Prostate gland (tissue), 2 donors: ENCODE results near the gene SHROOM3. TPM values are rescaled to one million over a fixed set of nuclear protein-coding genes. Genes with fewer than 3 reads are reported as not detected.

Experiments used
- DNase-seq: peaks from one replicate; pipeline ENCODE4 v3.0.0-alpha.2; 2019; ENCODE audit warnings: low spot score
- H3K27ac ChIP-seq, 2 donors: fragments of 200-600 bp; sonication (generic); 2 replicates each; pipeline ENCODE4 v1.5.1; 2017 to 2019
- H3K27me3 ChIP-seq: fragments of 200-600 bp; sonication (generic); replicated peaks from 2 replicates; pipeline ENCODE4 v1.5.1; 2019; ENCODE audit not compliant: insufficient read depth
- H3K36me3 ChIP-seq, 2 donors: fragments of 200-600 bp; sonication (generic); 1 replicate in 1 of 2; 2 replicates in 1 of 2; pipeline versions ENCODE4 v1.5.1 to v1.8.1; 2017 to 2019
- H3K4me1 ChIP-seq: fragments of 200-600 bp; sonication (generic); replicated peaks from 2 replicates; pipeline ENCODE4 v1.5.1; 2019
- H3K4me3 ChIP-seq, 2 donors: fragments of 200-600 bp; sonication (generic); 2 replicates each; pipeline ENCODE4 v1.5.1; 2017 to 2019
- H3K9me3 ChIP-seq: fragments of 200-600 bp; sonication (generic); 2 replicates; pipeline ENCODE4 v1.5.1; 2017
- POLR2A ChIP-seq: fragments of 450-650 bp; IDR thresholded peaks from one replicate; pipeline ENCODE4 v1.6.1; 2016; ENCODE audit warnings: antibody characterized with exemption, mild to moderate bottlenecking
- POLR2AphosphoS5 ChIP-seq: sonication (generic); formaldehyde crosslinking; IDR thresholded peaks from one replicate; pipeline ENCODE4 v1.6.1; 2017; ENCODE audit warnings: antibody characterized with exemption
- WGBS: methylation state at CpG from one replicate; pipeline ENCODE4 v1.1.5; 2018; 5-methylcytosine and 5-hydroxymethylcytosine counted together
- intact Hi-C: fragments of 100-400 bp; cut with DNase I; formaldehyde crosslinking; loops from one replicate; pipeline ENCODE4 v1.14.2; 2022
- total RNA-seq, 2 donors: library from RNA; depleted of rRNA; stranded (reverse); fragments of >200 nt; gene quantifications; one replicate each; pipeline ENCODE4 v1.1.0, GENCODE V29; 2016
- TF ChIP-seq, protein P1 (sequence below), 4 experiments: fragments of 200-600 bp in 2 of 4; fragments of 450-650 bp in 2 of 4; sonication (generic) in 2 of 4; IDR thresholded peaks; 1 replicate in 3 of 4; 2 replicates in 1 of 4; pipeline ENCODE4 v1.5.1; 2016 to 2019; ENCODE audit warnings: antibody characterized with exemption in 4 of 4, mild to moderate bottlenecking in 2 of 4, moderate library complexity in 2 of 4

The SHROOM3 gene
- total RNA-seq, 2 donors from 2014 or later, result 107 to 137 TPM

DNA sequence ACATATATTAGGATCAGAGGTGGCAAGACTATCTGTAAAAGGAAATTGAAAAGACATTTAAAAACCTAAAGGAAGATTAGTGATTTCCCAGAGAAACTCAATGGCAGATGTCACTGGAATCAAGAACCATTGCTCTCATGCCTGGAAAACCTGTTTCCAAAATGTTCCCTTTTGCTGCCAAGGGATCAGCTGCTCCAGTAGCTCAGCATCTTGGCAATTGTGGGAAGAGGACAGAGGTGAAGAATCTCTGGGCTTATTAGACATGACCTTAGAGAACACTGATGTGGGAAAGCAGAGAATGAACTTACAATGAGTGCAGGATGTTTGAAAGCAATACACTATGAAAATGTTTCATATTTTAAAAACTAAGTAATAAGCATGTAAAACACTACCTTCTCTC lies 98.3 kb downstream of the SHROOM3 start:
- H3K4me3 ChIP-seq, result no peak overlapping the region
- H3K27ac ChIP-seq, result no peak overlapping the region
- H3K4me1 ChIP-seq, result no peaks in the 10 kb centered on the region
- H3K27me3 ChIP-seq, result no peaks in the 10 kb centered on the region
- no peak for TF ChIP-seq POLR2AphosphoS5
- TF ChIP-seq, protein P1, sequence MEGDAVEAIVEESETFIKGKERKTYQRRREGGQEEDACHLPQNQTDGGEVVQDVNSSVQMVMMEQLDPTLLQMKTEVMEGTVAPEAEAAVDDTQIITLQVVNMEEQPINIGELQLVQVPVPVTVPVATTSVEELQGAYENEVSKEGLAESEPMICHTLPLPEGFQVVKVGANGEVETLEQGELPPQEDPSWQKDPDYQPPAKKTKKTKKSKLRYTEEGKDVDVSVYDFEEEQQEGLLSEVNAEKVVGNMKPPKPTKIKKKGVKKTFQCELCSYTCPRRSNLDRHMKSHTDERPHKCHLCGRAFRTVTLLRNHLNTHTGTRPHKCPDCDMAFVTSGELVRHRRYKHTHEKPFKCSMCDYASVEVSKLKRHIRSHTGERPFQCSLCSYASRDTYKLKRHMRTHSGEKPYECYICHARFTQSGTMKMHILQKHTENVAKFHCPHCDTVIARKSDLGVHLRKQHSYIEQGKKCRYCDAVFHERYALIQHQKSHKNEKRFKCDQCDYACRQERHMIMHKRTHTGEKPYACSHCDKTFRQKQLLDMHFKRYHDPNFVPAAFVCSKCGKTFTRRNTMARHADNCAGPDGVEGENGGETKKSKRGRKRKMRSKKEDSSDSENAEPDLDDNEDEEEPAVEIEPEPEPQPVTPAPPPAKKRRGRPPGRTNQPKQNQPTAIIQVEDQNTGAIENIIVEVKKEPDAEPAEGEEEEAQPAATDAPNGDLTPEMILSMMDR (IDR thresholded peaks at IDR 0.05), result no peak
- TF ChIP-seq POLR2A, result no peak
- DNase-seq, result no peak
- intact Hi-C loops, result no loop called here
- no peaks in the 10 kb centered on the region for H3K36me3 ChIP-seq
- no peaks in the 10 kb centered on the region for H3K9me3 ChIP-seq

GRCh38 chr4:76535603-76536372 lies 100.8 kb downstream of the SHROOM3 start:
- Histone ChIP-seq H3K36me3 (no peaks in the 10 kb centered on the region), H3K9me3 (no peaks in the 10 kb centered on the region), H3K4me1 (no peaks in the 10 kb centered on the region), H3K27ac (no peak overlapping the region), H3K4me3 (no peak overlapping the region), H3K27me3 (no peaks in the 10 kb centered on the region)
- TF ChIP-seq POLR2A, result no peak
- TF ChIP-seq POLR2AphosphoS5, result no peak
- TF ChIP-seq, protein P1 (IDR thresholded peaks at IDR 0.05), result no peak
- 68% methylated on average over 5 of the region's 5 CpGs for WGBS
- intact Hi-C loops, result no loop called here
- DNase-seq, result no peak

- DNase-seq, result no peak
- Histone ChIP-seq H3K27ac (no peak overlapping the region), H3K27me3 (no peaks in the 10 kb centered on the region), H3K36me3 (no peaks in the 10 kb centered on the region), H3K4me3 (no peak overlapping the region), H3K9me3 (no peaks in the 10 kb centered on the region), H3K4me1 (no peaks in the 10 kb centered on the region)
- TF ChIP-seq POLR2AphosphoS5, result no peak
- TF ChIP-seq, protein P1 (IDR thresholded peaks at IDR 0.05), result no peak
- TF ChIP-seq POLR2A, result no peak
- 77% methylated on average over 2 of the region's 2 CpGs for WGBS
- intact Hi-C loops, result no loop called here
Observed at GRCh38 chr4:76536373-76536689, 101.3 kb downstream of the SHROOM3 start.

- no peak for DNase-seq
- no peak overlapping the region for H3K27ac ChIP-seq
- H3K4me1 ChIP-seq, result no peaks in the 10 kb centered on the region
- H3K4me3 ChIP-seq, result no peak overlapping the region
- H3K27me3 ChIP-seq, result no peaks in the 10 kb centered on the region
- TF ChIP-seq POLR2AphosphoS5, result no peak
- TF ChIP-seq, protein P1 (IDR thresholded peaks at IDR 0.05), result no peak
- no peak for TF ChIP-seq POLR2A
- H3K9me3 ChIP-seq, result no peaks in the 10 kb centered on the region
- H3K36me3 ChIP-seq, result no peaks in the 10 kb centered on the region
- intact Hi-C loops, result no loop called here
Observed at GRCh38 chr4:76538296-76538695, 103.3 kb downstream of the SHROOM3 start.

- no peaks in the 10 kb centered on the region for H3K4me1 ChIP-seq
- no peaks in the 10 kb centered on the region for H3K27me3 ChIP-seq
- H3K9me3 ChIP-seq, result no peaks in the 10 kb centered on the region
- no peak overlapping the region for H3K4me3 ChIP-seq
- H3K27ac ChIP-seq, result no peak overlapping the region
- 79% methylated on average over 6 of the region's 6 CpGs for WGBS
- intact Hi-C loops, result no loop called here
- no peaks in the 10 kb centered on the region for H3K36me3 ChIP-seq
- no peak for TF ChIP-seq POLR2AphosphoS5
- TF ChIP-seq, protein P1 (IDR thresholded peaks at IDR 0.05), result no peak
- TF ChIP-seq POLR2A, result no peak
- no peak for DNase-seq
Observed at GRCh38 chr4:76539979-76540378, 105.0 kb downstream of the SHROOM3 start.
